SK-N-MC (cell line): Measurements from ENCODE around the gene NBEA.

Experiments
- DNase-seq: peaks from one replicate; pipeline ENCODE4 v3.0.0-alpha.2; 2011; ENCODE audit warnings: low read depth, low spot score
- H3K27ac ChIP-seq: fragments of 200-600 bp; sonication (generic); 2 replicates; pipeline ENCODE4 v1.5.1; 2016; ENCODE audit warnings: mixed run types
- H3K36me3 ChIP-seq: fragments of 200-600 bp; sonication (generic); 2 replicates; pipeline ENCODE4 v1.6.1; 2017; ENCODE audit warnings: antibody characterized with exemption, low read length, mixed read lengths; ENCODE audit not compliant: insufficient read depth
- H3K4me3 ChIP-seq: fragments of 200-600 bp; sonication (generic); 2 replicates; pipeline ENCODE4 v1.5.1; 2016
- H3K9ac ChIP-seq: fragments of 200-600 bp; sonication (generic); 2 replicates; pipeline ENCODE4 v1.8.0; 2017; ENCODE audit warnings: mixed run types, mixed read lengths; ENCODE audit not compliant: insufficient read length
- H3K9me3 ChIP-seq: fragments of 200-600 bp; sonication (generic); 2 replicates; pipeline ENCODE4 v1.6.1; 2017; ENCODE audit warnings: low read depth, mild to moderate bottlenecking, antibody characterized with exemption, low read length, moderate library complexity, mixed read lengths
- EZH2 ChIP-seq: fragments of 200-600 bp; sonication (generic); IDR thresholded peaks from one replicate; pipeline ENCODE4 v1.6.1; 2017; ENCODE audit warnings: antibody characterized with exemption
- FOXP2 ChIP-seq: optimal IDR thresholded peaks from 2 replicates; pipeline ENCODE3; 2011; ENCODE audit warnings: mild to moderate bottlenecking, moderate library complexity; ENCODE audit not compliant: insufficient read depth; ENCODE audit errors: extremely low read length, control extremely low read depth
- POLR2AphosphoS5 ChIP-seq: IDR thresholded peaks from 2 replicates; pipeline ENCODE4 v1.6.1; 2012; ENCODE audit warnings: mild to moderate bottlenecking, low read depth, low read length, borderline replicate concordance

The NBEA gene

GRCh38 chr13:35498231-35498630 lies 556.2 kb downstream of the NBEA start:
- Histone ChIP-seq H3K27ac (no peak overlapping the region), H3K36me3 (no peaks in the 10 kb centered on the region), H3K9ac (no peak overlapping the region), H3K9me3 (no peaks in the 10 kb centered on the region), H3K4me3 (no peak overlapping the region)
- TF ChIP-seq FOXP2 (no peak), EZH2 (no peak), POLR2AphosphoS5 (no peak)
- DNase-seq = no peak

- H3K9ac ChIP-seq = no peak overlapping the region
- H3K36me3 ChIP-seq = no peaks in the 10 kb centered on the region
- TF ChIP-seq EZH2 (no peak), FOXP2 (no peak), POLR2AphosphoS5 (no peak)
- no peaks in the 10 kb centered on the region for H3K9me3 ChIP-seq
- DNase-seq = no peak
- no peak overlapping the region for H3K27ac ChIP-seq
- no peak overlapping the region for H3K4me3 ChIP-seq
Observed at GRCh38 chr13:35499196-35499662, 557.2 kb downstream of the NBEA start.

GRCh38 chr13:35499676-35500075 lies 557.6 kb downstream of the NBEA start:
- TF ChIP-seq FOXP2 (no peak), POLR2AphosphoS5 (no peak)
- Histone ChIP-seq H3K9me3 (no peaks in the 10 kb centered on the region), H3K27ac (no peak overlapping the region), H3K4me3 (no peak overlapping the region), H3K36me3 (no peaks in the 10 kb centered on the region), H3K9ac (no peak overlapping the region)
- no peak for DNase-seq

GRCh38 chr13:35500144-35500543 lies 558.1 kb downstream of the NBEA start:
- no peak for DNase-seq
- no peak overlapping the region for H3K9ac ChIP-seq
- no peak overlapping the region for H3K4me3 ChIP-seq
- no peaks in the 10 kb centered on the region for H3K36me3 ChIP-seq
- no peak overlapping the region for H3K27ac ChIP-seq
- H3K9me3 ChIP-seq = no peaks in the 10 kb centered on the region
- TF ChIP-seq EZH2 (no peak), POLR2AphosphoS5 (no peak), FOXP2 (no peak)

GRCh38 chr13:35501661-35502235 lies 559.7 kb downstream of the NBEA start:
- Histone ChIP-seq H3K36me3 (no peaks in the 10 kb centered on the region), H3K27ac (no peak overlapping the region), H3K4me3 (no peak overlapping the region), H3K9ac (no peak overlapping the region), H3K9me3 (no peaks in the 10 kb centered on the region)
- no peak for DNase-seq
- no peak for TF ChIP-seq POLR2AphosphoS5
- no peak for TF ChIP-seq EZH2
- TF ChIP-seq FOXP2 = no peak

GRCh38 chr13:35502456-35502855 lies 560.4 kb downstream of the NBEA start:
- Histone ChIP-seq H3K36me3 (no peaks in the 10 kb centered on the region), H3K9me3 (no peaks in the 10 kb centered on the region), H3K27ac (no peak overlapping the region), H3K9ac (no peak overlapping the region), H3K4me3 (no peak overlapping the region)
- no peak for DNase-seq
- no peak for TF ChIP-seq POLR2AphosphoS5
- no peak for TF ChIP-seq EZH2
- no peak for TF ChIP-seq FOXP2

- no peak for TF ChIP-seq FOXP2
- no peak for TF ChIP-seq POLR2AphosphoS5
- TF ChIP-seq EZH2 = no peak
- Histone ChIP-seq H3K9ac (no peak overlapping the region), H3K4me3 (no peak overlapping the region), H3K36me3 (no peaks in the 10 kb centered on the region), H3K27ac (no peak overlapping the region), H3K9me3 (no peaks in the 10 kb centered on the region)
- no peak for DNase-seq
Observed at GRCh38 chr13:35512271-35512920, 570.3 kb downstream of the NBEA start.

- H3K9me3 ChIP-seq = no peaks in the 10 kb centered on the region
- H3K27ac ChIP-seq = no peak overlapping the region
- TF ChIP-seq POLR2AphosphoS5 (no peak), FOXP2 (no peak), EZH2 (no peak)
- no peak for DNase-seq
- H3K36me3 ChIP-seq = no peaks in the 10 kb centered on the region
- no peak overlapping the region for H3K4me3 ChIP-seq
- no peak overlapping the region for H3K9ac ChIP-seq
Observed at GRCh38 chr13:35514061-35514477, 572.0 kb downstream of the NBEA start.
